Activated gamma-delta T cell treated with anti-CD3 and anti-CD28 coated beads, Interleukin-2, amount 50 U/mL, for 16 hours (primary cell): ENCODE measurements around the gene PRDM11.
A peak's percentile ranks its signal among the peaks of the same experiment; 100 is the strongest.

ENCODE experiments used
- DNase-seq: peaks from one replicate; pipeline ENCODE4 v3.0.0-alpha.2; 2020; ENCODE audit warnings: low read depth

PRDM11 gene

DNA sequence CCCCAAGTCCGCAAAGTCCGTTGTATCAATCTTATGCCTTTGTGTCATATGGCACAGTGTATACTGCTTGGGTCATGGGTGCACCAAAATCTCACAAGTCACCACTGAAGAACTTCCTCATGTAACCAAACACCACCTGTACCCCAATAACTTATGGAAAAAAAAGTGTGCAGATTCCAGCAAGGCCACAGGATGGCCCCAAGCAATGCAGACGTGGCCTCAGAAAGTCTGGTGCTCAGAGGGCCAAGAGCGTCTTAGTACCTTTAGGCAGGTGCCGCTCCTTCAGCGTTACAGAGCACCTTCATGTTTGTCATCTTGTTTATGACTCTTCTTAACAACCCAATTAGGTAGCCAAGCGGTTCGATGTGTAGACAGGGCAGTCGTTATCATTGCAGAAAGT is 65.3 kb downstream of the PRDM11 start:
- DNase-seq, result no peak

DNA sequence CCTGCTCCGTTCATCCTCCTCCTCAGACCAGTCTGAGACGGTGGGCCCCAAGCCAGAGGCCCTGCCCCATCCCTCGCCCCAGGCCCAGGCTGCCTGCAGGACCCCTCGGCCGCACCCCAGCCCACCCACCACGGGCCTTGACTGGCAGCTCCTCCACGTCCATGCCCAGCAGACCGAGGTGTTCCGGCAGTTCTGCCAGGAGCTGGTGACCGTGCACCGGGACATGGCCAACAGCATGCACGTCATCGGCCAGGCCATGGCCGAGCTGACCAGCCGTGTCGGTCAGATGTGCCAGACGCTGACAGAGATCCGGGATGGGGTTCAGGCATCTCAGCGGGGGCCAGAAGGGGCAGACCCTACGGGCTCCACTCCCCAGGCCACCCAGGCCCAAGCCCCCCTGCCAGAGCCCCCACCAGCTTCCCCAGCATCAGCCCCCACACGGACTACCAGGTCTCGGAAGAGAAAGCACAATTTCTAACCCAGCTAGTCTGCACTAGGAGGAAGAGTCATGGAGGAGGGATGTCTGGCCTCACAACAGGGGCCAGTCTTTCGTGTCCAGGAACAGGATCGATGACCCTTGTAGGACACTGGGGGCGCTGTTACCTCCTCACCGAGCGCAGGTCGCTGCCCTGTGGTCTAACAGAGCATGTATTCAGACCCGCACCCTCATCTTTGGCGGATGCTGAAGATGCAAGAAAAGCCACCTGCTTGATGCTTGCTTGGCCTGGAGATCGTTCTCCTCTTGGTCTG is 66.3 kb downstream of the PRDM11 start:
- DNase-seq, result no peak

GRCh38 chr11:45213316-45213665 is 66.9 kb downstream of the PRDM11 start:
- DNase-seq, result no peak

DNA sequence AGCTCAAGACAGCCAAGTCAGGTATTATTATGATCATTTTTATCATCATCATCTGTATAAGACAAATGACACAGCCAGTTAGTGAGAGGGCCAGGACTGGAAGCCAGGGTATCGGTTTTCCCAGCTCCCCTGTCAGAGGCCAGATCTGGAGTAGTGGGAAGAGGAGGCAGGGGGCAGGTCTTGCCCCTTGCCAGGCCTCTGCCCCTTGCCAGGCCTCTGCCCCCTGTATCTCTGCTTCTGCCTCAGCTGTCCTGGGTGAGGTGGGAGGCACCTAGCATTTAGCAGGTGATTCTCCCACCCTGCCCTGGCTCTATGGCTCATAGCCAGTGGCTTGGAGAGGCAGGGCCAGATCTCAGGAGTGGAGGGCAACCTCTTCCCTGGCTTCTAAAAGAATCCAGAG is 67.3 kb downstream of the PRDM11 start:
- no peak for DNase-seq

- DNase-seq, result no peak
Observed at GRCh38 chr11:45215098-45215865, 68.8 kb downstream of the PRDM11 start.

DNA sequence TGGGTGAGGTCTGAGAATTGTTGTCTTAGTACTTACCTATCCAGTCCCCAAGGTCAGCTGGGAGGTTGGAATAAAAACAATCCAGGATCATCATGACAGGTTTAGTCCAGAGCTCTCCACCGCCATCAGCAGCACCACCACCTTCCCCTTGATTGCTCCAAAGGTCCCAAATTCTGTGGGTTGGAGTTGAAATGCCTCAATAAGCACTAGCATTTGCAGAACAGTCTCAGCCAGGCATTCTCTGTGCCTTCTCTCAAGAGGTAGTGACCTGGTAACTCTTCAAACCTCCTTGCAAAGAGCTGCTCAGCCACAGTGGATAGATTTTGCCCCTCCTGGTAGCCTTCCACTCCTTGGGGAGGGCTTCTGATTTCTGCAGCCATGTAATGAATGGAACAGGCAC is 69.6 kb downstream of the PRDM11 start:
- no peak for DNase-seq

GRCh38 chr11:45216901-45217300 is 70.5 kb downstream of the PRDM11 start:
- no peak for DNase-seq

DNA sequence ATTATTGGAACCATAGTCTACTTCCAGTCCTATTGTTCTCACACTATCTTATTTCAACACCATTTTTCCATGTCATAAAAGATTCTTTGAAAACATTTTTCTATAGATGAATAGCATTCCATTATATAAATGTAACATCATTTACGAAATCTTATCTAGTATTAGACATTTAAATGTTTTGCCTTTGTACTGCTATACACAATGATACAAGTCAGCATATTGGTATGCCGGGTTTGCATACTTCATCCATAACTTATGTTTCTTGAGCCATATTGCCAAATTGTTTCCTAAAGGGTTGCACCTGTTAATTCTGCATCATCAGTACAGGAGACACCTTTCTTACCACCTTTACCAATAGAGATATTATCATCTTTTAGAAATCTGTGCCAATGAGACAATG is 71.6 kb downstream of the PRDM11 start:
- no peak for DNase-seq

- no peak for DNase-seq
Observed at GRCh38 chr11:45218705-45219104, 72.3 kb downstream of the PRDM11 start.

GRCh38 chr11:45219411-45219810 is 73.0 kb downstream of the PRDM11 start:
- DNase-seq, result no peak

DNA sequence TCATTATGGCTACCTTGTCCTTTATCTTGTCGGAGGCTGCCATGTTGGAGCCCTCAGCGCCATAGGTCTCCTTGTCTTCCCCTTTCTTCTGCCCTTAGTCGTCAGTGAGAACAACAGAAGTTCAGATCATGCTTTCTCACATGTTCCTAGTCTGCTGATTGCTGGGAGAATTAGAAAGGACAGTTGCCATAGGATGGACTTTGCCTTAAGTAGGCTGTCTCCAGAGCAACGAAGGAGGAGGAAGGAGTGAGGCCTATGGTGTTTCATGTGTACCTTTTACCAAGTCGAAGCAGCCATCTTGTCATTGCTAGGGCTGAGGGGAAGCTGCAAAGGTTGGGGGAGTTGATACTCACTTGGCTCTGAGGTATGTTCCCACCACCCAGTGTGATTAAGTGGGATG is 77.1 kb downstream of the PRDM11 start:
- DNase-seq, result no peak

- DNase-seq, result no peak
Observed at GRCh38 chr11:45224766-45225165, 78.3 kb downstream of the PRDM11 start.

DNA sequence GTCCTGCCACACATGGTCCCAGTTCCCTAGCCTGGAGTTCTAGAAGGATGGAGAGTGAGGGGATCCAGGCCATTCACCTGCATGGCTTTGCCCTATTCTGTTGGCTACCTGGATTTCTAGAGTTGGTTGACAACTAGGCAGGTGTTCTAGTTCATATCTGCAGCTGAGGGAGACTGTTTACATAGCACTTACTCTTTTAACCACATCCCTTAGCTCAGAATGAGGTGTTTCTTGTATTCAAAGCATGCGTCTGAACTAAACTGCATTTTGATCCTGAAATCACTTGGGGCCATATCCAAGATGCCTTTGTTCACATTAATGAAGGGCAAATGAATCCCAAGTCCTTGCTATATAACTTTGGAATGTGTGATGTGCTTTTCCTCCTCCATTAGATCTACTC is 78.8 kb downstream of the PRDM11 start:
- DNase-seq, result no peak

- DNase-seq, result no peak
Observed at GRCh38 chr11:45225961-45226871, 79.8 kb downstream of the PRDM11 start.

- DNase-seq, result no peak
Observed at GRCh38 chr11:45226901-45227300, 80.5 kb downstream of the PRDM11 start.

DNA sequence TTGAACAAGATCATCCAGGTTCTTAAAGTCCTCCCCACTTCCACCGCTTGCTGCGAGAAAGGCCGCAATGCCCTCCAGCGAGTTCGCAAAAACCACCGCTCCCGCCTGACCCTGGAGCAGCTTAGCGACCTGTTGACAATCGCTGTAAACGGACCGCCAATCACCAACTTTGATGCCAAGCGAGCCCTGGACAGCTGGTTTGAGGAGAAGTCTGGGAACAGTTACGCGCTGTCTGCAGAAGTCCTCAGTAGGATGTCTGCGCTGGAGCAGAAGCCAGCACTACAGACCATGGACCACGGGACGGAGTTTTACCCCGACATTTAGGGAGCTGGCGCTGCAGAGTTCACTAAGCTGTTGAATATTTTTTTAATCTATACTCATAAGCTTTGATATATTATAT is 81.4 kb downstream of the PRDM11 start:
- DNase-seq, result no peak

- no peak for DNase-seq
Observed at GRCh38 chr11:45229401-45230020, 83.1 kb downstream of the PRDM11 start.

- DNase-seq, result no peak
Observed at GRCh38 chr11:45232341-45233080, 86.1 kb downstream of the PRDM11 start.

DNA sequence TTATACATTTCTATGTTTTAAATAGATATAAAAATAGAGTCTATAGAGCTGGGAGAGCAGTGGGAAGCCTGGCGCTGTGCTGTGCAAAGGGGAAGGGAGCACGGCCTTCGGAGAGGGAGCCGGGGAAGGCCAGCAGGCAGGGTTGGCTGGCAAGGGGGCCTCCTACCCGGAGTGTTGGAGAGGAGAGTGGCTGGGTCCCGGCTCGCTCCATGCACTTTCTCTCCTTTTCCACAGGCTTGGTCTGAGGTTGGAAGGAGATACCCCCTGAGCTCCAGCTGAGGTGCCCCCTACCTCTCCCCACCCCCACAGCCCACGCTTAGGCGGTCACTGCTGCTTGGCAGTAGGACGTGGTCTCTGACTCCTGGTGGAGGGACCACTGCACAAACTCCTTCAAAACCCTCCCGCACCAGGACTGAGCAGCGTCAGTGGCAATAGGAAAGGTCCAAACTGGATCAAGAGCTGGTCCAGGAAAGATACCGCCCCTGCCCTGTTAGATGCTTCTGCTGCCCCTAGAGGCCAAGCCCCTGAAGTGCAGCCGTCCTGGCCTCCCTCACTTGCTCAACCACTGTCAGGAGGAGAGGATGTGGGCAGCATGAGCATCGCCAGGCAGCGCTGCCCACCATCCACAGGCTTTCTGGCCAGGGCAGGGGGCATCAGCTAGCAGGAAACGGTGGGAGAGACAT is 86.8 kb downstream of the PRDM11 start:
- peak; percentile 40 for DNase-seq

DNA sequence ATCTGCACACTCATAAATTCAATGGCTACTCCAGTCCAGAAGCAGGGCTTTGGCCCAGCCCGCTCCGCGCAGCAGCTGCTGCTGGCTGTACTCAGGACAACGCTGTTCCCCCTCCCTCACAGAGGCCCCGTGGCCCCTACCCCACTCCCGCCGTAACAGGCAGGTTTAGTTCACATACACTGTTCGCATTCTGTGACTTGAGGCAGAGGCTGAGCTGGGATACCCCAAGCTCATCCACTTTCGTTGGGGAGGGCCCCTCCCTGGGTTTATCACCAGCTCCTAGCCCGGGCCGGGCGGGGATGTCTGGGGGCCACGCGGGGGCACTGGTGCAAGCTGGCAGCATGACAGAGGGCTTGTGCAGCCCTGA is 87.3 kb downstream of the PRDM11 start:
- no peak for DNase-seq
